ENCODE data around the gene NOC3L.

GRCh38 chr10:94358480-94358879 is 4.3 kb downstream of the NOC3L start:
- no peak for TF ChIP-seq MYNN (tag by site-specific recombination; IDR thresholded peaks at IDR 0.05; ENCODE audit: borderline replicate concordance)
- TF ChIP-seq FEZF1 (tag by site-specific recombination; IDR thresholded peaks at IDR 0.05), result 0 out of 2 replicates have a peak, but pooled peaks have one; percentile 12
- TF ChIP-seq CTCF (tag by site-specific recombination; IDR thresholded peaks at IDR 0.05), result no peak

Data from HEK293 (cell line).